OCI-LY3 (cell line): Measurements from ENCODE around the gene EEA1.

Experiments
- H2AFZ ChIP-seq: fragments of 200-600, 300-600 bp; shearing (Covaris generic); 2 replicates; pipeline ENCODE4 v1.6.0; 2014; ENCODE audit warnings: antibody characterized with exemption, low read depth, low read length
- H3K27ac ChIP-seq: fragments of 200-600, 300-600 bp; sonication (generic); 2 replicates; pipeline ENCODE4 v1.5.1; 2014; ENCODE audit warnings: mild to moderate bottlenecking, low read length, moderate library complexity, mixed read lengths
- H3K27me3 ChIP-seq: fragments of 200-600, 300-600 bp; sonication (generic); 2 replicates; pipeline ENCODE4 v1.6.1; 2014; ENCODE audit warnings: low read depth, low read length, mixed read lengths
- H3K36me3 ChIP-seq: fragments of 200-600, 300-600 bp; sonication (generic); replicated peaks from 2 replicates; pipeline ENCODE3; 2014; ENCODE audit warnings: low read depth, low read length, mixed read lengths
- H3K4me1 ChIP-seq: fragments of 300-600, 200-600 bp; sonication (generic); 2 replicates; pipeline ENCODE4 v1.6.1; 2014; ENCODE audit warnings: low read length, mixed read lengths
- H3K4me2 ChIP-seq: fragments of 200-600, 300-600 bp; sonication (generic); 2 replicates; pipeline ENCODE4 v1.6.1; 2014; ENCODE audit warnings: low read length, mixed read lengths
- H3K4me3 ChIP-seq: fragments of 300-600, 200-600 bp; sonication (generic); 2 replicates; pipeline ENCODE4 v1.5.1; 2014; ENCODE audit warnings: antibody characterized with exemption, mild to moderate bottlenecking, low read length, moderate library complexity
- H3K79me2 ChIP-seq: fragments of 300-600, 200-600 bp; shearing (Covaris generic); 2 replicates; pipeline ENCODE4 v1.6.1; 2014; ENCODE audit warnings: mild to moderate bottlenecking, low read length, mixed read lengths
- H3K9ac ChIP-seq: fragments of 300-600, 200-600 bp; shearing (Covaris generic); 2 replicates; pipeline ENCODE4 v1.6.0; 2014; ENCODE audit warnings: mild to moderate bottlenecking, low read length, moderate library complexity
- H3K9me3 ChIP-seq: fragments of 200-600, 300-600 bp; shearing (Covaris generic); 2 replicates; pipeline ENCODE4 v1.6.1; 2014; ENCODE audit warnings: low read length, mixed read lengths; ENCODE audit not compliant: insufficient read depth
- H4K20me1 ChIP-seq: fragments of 200-600, 300-600 bp; sonication (generic); 2 replicates; pipeline ENCODE4 v1.6.1; 2016; ENCODE audit warnings: low read length, mixed read lengths; ENCODE audit not compliant: insufficient read depth
- EZH2phosphoT487 ChIP-seq: fragments of 200-600 bp; shearing (Covaris generic); IDR thresholded peaks from 2 replicates; pipeline ENCODE4 v1.6.1; 2018; ENCODE audit warnings: antibody characterized with exemption, mixed run types, low read depth
- TF ChIP-seq, protein P1 (sequence below): fragments of 200-600, 300-600 bp; sonication (generic); IDR thresholded peaks from 2 replicates; pipeline ENCODE4 v1.5.1; 2014; ENCODE audit warnings: antibody characterized with exemption, low read length, low read depth

EEA1 gene

DNA sequence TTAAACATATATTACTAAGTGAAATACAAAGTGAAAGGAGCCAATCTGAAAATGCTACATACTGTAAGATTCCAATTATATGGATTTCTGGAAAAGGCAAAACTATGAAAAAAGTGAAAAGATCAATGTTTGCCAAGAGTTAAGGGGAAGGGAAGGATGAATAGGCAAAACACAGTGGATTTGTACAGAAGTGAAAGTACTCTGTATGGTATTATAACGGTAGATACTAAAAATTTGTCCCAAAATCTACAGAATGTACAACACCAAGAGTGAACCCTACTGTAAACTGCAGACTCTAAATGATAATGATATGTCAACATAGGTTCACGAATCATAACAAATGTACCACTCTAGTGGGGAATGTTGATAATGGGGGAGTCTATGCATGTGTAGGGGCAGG lies 17.8 kb downstream of the EEA1 start:
- Histone ChIP-seq H3K4me2 (peak overlapping the region; percentile 16), H3K4me3 (no peak overlapping the region), H3K4me1 (peaks cover 12% of the 10 kb centered on the region), H3K27ac (no peak overlapping the region), H4K20me1 (0 out of 2 replicates have a peak, but pooled peaks cover 11% of the 10 kb centered on the region), H3K36me3 (peaks cover 5% of the 10 kb centered on the region), H2AFZ (no peak overlapping the region), H3K27me3 (no peaks in the 10 kb centered on the region), H3K9me3 (no peaks in the 10 kb centered on the region), H3K9ac (no peak overlapping the region), H3K79me2 (peaks cover 60% of the 10 kb centered on the region)
- TF ChIP-seq, protein P1, sequence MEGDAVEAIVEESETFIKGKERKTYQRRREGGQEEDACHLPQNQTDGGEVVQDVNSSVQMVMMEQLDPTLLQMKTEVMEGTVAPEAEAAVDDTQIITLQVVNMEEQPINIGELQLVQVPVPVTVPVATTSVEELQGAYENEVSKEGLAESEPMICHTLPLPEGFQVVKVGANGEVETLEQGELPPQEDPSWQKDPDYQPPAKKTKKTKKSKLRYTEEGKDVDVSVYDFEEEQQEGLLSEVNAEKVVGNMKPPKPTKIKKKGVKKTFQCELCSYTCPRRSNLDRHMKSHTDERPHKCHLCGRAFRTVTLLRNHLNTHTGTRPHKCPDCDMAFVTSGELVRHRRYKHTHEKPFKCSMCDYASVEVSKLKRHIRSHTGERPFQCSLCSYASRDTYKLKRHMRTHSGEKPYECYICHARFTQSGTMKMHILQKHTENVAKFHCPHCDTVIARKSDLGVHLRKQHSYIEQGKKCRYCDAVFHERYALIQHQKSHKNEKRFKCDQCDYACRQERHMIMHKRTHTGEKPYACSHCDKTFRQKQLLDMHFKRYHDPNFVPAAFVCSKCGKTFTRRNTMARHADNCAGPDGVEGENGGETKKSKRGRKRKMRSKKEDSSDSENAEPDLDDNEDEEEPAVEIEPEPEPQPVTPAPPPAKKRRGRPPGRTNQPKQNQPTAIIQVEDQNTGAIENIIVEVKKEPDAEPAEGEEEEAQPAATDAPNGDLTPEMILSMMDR = no peak
- no peak for TF ChIP-seq EZH2phosphoT487

- Histone ChIP-seq H3K4me1 (peaks cover 12% of the 10 kb centered on the region), H3K9ac (no peak overlapping the region), H3K9me3 (no peaks in the 10 kb centered on the region), H3K4me3 (no peak overlapping the region), H3K27ac (no peak overlapping the region), H3K4me2 (no peak overlapping the region), H2AFZ (no peak overlapping the region), H4K20me1 (0 out of 2 replicates have a peak, but pooled peaks cover 8% of the 10 kb centered on the region), H3K36me3 (peaks cover 5% of the 10 kb centered on the region), H3K79me2 (peaks cover 58% of the 10 kb centered on the region), H3K27me3 (no peaks in the 10 kb centered on the region)
- no peak for TF ChIP-seq EZH2phosphoT487
- TF ChIP-seq, protein P1 = no peak
Measured at GRCh38 chr12:92908108-92908507, 21.0 kb downstream of the EEA1 start.

DNA sequence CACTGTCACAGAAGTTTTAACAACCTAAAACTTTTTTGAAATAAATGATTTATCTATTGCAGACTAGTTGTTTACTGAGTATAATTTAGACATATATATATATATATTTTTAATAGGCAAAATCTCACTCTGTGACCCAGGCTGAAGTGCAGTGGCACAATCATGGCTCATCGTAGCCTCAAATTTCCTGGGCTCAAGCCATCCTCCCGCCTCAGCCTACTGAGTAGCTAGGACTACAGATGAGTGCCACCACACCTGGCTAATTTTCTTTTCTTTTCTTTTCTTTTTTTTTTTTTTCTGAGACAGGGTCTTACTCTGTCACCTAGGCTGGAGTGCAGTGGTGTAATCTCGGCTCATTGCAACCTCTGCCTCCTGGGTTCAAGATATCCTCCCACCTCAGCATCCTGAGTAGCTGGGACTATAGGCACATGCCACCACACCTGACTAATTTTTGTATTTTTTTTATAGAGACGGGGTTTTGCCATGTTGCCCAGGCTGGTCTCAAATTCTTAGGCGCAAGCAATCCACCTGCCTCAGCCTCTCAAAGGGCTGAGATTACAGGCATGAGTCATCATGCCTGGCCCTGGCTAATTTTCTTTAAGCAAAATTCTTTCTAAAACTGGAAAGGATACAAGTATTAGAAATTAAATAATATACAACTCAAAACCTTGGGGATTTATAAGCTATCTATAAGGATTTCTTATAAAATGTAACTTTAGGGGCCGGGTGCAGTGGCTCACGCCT lies 23.1 kb downstream of the EEA1 start:
- Histone ChIP-seq H3K4me2 (no peak overlapping the region), H3K9ac (no peak overlapping the region), H3K79me2 (peaks cover 52% of the 10 kb centered on the region), H2AFZ (no peak overlapping the region), H3K9me3 (no peaks in the 10 kb centered on the region), H3K27me3 (no peaks in the 10 kb centered on the region), H3K4me1 (peaks cover under 1% of the 10 kb centered on the region), H4K20me1 (no peaks in the 10 kb centered on the region), H3K36me3 (peaks cover 5% of the 10 kb centered on the region), H3K27ac (no peak overlapping the region), H3K4me3 (no peak overlapping the region)
- TF ChIP-seq, protein P1 = no peak
- TF ChIP-seq EZH2phosphoT487 = no peak

- Histone ChIP-seq H3K36me3 (peaks cover 5% of the 10 kb centered on the region), H3K79me2 (peaks cover 47% of the 10 kb centered on the region), H3K4me1 (no peaks in the 10 kb centered on the region), H2AFZ (no peak overlapping the region), H3K4me3 (no peak overlapping the region), H3K9me3 (no peaks in the 10 kb centered on the region), H3K9ac (no peak overlapping the region), H3K27me3 (no peaks in the 10 kb centered on the region), H4K20me1 (no peaks in the 10 kb centered on the region), H3K27ac (no peak overlapping the region), H3K4me2 (no peak overlapping the region)
- TF ChIP-seq EZH2phosphoT487 = no peak
- TF ChIP-seq, protein P1 = no peak
Measured at GRCh38 chr12:92905258-92905810, 23.8 kb downstream of the EEA1 start.
